GM12874 (cell line): ENCODE data around the gene TMEM94.
A peak's percentile ranks its signal among the peaks of the same experiment; 100 is the strongest.

ENCODE experiments used
- TF ChIP-seq, protein P1 (sequence below): IDR thresholded peaks from 2 replicates; pipeline ENCODE4 v1.5.1; 2011; ENCODE audit warnings: low read depth, mild to moderate bottlenecking, control low read depth, low read length, moderate library complexity; ENCODE audit not compliant: insufficient read depth

The TMEM94 gene

DNA sequence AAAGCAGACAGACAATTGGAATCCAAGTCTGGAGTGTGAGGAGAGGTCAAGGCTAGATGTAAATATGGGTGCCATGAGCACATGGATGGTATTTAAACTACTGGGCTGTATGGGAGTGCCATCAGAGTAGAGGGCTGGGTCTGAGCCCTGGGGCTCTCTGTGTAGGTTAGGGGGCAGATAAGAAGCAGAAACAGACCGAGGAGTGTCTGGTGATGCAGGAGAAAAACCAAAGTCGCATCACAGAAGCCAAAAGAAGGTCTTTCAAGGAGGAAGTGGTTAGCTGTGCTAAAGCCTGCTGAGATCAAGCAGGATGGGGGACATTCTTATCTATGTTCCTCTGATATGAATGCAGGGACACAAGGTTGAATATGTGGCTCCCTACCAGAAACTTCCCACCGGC, 61.8 kb downstream of the TMEM94 start:
- TF ChIP-seq, protein P1, sequence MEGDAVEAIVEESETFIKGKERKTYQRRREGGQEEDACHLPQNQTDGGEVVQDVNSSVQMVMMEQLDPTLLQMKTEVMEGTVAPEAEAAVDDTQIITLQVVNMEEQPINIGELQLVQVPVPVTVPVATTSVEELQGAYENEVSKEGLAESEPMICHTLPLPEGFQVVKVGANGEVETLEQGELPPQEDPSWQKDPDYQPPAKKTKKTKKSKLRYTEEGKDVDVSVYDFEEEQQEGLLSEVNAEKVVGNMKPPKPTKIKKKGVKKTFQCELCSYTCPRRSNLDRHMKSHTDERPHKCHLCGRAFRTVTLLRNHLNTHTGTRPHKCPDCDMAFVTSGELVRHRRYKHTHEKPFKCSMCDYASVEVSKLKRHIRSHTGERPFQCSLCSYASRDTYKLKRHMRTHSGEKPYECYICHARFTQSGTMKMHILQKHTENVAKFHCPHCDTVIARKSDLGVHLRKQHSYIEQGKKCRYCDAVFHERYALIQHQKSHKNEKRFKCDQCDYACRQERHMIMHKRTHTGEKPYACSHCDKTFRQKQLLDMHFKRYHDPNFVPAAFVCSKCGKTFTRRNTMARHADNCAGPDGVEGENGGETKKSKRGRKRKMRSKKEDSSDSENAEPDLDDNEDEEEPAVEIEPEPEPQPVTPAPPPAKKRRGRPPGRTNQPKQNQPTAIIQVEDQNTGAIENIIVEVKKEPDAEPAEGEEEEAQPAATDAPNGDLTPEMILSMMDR = no peak

DNA sequence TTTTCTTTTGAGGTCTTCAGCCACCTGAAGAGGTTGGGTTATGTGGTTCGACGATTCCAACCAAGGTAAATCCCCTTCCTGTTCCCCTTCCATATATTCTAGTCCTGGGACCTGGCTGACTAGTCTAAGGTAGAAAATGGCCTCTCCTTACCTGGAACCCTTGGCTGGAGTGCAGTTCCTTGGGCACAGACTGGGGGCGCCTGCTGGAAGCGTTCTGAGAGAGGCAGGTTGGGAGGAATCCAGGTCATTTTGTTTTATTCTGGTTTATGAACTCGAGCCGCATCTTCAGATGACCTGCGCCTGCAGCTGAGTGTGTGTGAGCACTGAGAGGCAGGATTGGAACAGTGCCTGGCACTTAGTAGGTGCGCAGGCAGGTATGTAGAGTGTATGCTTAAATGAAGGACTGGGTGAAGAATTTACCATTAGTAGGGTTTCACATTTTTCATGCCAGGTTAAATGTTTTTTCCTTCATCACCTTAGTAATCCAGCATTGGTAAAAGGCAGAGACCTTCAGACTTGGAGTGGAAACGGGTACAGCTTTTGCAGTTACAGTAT, 62.6 kb downstream of the TMEM94 start:
- TF ChIP-seq, protein P1 = no peak

- TF ChIP-seq, protein P1 = no peak
These were observed 64.9 kb downstream of the TMEM94 start for GRCh38 chr17:75521290-75521689.

GRCh38 chr17:75521951-75522727, 65.7 kb downstream of the TMEM94 start:
- TF ChIP-seq, protein P1 = no peak

DNA sequence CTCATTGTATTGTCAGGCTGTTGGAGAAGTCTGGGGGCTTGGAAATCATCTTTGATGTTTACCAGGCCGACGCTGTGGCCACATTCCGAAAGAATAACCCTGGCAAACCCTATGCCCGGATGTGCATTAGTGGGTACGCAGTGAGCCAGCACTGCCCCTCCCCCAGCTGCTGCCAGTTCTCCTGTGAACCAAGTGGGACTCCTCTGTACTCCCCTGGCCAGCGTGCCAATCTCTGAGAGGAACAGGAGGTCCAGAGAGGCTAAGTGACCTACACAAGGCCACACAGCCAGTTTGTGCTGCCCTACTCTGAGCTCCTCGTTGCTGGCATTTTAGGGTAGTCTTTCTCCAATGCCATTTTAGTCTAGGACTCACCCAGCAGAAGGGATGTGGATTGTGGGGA, 67.2 kb downstream of the TMEM94 start:
- TF ChIP-seq, protein P1 = no peak

DNA sequence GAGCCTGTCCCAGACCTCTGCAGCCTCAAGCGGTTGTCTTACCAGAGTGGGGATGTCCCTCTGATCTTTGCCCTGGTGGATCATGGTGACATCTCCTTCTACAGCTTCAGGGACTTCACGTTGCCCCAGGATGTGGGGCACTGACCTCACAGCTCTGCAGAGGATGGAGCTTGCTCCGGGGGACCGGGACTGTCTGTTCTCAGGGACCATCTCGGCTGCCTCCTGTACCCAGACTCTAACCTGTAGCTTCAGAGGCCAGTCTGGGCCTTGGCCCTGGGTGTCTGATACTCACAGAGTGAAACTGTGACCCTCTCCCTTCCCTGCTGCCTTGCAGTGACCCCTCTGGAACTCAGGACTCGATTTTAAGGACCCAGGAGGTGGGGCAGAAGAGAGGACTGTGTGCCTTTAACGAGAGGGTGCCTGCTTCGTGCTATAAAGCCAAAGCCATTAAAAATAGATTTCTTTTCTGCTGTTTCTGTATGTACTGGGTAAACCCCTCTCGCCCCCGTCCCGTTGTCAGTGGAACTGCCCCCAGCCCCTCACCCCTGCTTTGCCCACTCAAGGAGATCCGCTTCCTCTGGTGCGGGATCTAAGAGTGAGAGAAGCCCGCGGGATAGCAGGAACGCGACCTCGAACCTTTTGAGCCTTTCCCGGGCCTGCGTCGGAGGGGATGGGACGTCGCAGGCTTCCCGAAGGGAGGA, 68.0 kb downstream of the TMEM94 start:
- TF ChIP-seq, protein P1 = no peak

DNA sequence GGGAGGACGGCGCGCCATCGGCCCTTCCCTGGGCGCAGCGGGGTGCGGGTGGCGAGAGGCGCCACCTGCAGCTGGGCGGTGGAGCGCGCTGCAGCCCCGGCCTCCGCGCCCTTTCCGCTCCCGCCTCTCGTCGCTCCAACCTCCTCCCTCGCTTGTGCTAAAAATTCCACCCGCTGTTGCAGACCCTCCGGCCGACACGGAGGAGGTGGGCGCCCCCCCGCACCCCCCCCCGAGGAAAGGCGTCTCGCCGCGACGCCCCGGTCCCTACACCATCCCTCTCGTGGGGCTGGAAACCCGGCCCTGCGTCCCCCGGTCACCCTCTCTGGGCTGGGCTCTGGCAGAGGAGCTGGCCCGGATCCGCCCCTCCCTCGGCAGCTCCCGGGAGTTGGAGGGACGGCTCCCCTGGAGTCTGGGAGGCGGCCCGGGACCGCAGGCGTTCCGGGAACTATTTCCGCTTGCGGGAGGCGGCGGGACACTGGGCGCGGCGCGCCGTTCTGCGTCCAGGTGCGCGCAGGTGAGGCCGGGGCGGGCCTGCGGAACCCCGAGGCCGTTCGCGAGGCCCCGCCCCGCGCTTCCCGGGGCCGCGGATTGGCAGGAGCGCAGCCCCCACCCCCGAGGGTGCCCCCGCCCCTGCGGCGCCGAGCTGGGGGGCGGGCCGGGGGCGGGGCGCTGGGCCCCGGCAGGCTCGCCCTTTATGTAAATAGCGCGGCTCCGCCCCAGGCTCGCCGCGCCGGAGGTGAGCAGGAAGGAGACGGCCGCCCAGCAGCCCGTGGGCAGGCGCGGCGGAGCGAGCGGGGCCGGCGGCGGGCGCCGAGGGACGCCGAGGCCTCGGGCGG, 68.8 kb downstream of the TMEM94 start, which contains the start of gene LLGL2:
Gene LLGL2 (plus strand): TSS at position 728 of the 836 bp plus-strand sequence. CDS start 17,730 bp downstream, outside the sequence.
- TF ChIP-seq, protein P1 = peak; percentile 63
